ENCODE measurements around the gene FABP1. TPM values are rescaled to one million over a fixed set of nuclear protein-coding genes. Genes with fewer than 3 reads are reported as not detected.

Gene FABP1
- total and polyA plus RNA-seq, 2 of the 8 experiments (the other 6 are each of a cell fraction or from before 2014, with no cell fraction given), result 0.09 TPM; not detected in 1

DNA sequence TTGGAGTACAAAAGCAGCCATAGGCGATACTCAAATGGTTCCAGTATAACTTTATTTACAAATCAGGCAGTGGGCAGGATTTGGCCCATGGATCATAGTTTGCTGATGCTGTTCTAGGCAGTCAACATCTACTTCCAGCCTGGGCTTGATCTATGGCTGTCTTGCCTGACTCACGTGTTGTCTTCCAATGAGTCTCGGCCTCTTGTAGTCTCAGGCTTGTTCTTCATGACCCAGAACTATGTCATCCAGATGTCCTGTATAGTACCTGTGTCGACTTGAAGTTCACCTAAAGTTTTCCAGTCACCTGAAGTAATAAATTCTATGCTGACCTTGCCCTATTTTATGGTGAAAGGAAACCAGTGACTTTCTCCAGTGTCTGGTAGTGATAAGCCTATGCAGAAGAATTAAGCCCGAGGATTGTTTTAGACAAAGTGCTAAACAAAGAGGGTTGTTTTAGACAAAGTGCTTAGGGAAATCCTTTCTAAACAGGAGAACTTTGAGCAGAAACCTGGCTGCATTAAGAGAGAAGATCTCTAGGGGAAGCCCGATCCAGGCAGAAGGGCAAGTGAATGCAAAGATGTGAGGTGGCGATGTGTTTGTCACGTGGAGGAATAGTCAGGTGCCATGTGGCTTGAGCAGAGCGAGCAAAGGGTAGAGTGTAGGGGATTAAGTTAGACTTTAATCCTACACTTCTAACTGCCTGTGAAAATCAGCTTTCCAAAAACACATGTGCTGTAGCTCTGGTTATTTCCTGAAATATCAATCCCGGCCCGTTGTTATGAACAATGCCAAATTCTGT, 33.8 kb upstream of the FABP1 start:
- H3K4me2 ChIP-seq (ENCODE audit: insufficient read depth in 1 of 2, low read depth in 2 of 2, low read length in 2 of 2), result no peak overlapping the region
- H2BK12ac ChIP-seq (ENCODE audit: low read depth, low read length), result no peak overlapping the region
- H3K4ac ChIP-seq (replicated peaks; ENCODE audit: insufficient read length, low read depth, low read length), result no peak overlapping the region
- no peak overlapping the region for H3K18ac ChIP-seq (ENCODE audit: extremely low read depth, low read length)
- H2AK5ac ChIP-seq (ENCODE audit: low read depth, low read length), result no peak overlapping the region
- H3K9me3 ChIP-seq (ENCODE audit: insufficient read depth in 2 of 2, low read depth in 1 of 2, low read length in 1 of 2), result no peaks in the 10 kb centered on the region
- POLR2A ChIA-PET (ENCODE audit: partially characterized antibody), result interaction anchor here (1.9 to 2.0 kb wide), 2 partner anchors 107 to 146 kb away, joined by 6 to 9 read pairs; partner anchors contain the start of genes KRCC1 and RNU2-63P
- H4K8ac ChIP-seq (ENCODE audit: extremely low read depth, insufficient read depth, low read length), result no peak overlapping the region
- no peak overlapping the region for H3K4me3 ChIP-seq (ENCODE audit: extremely low read depth in 1 of 4, insufficient read depth in 2 of 4, low read depth in 3 of 4, low read length in 4 of 4)
- no peaks in the 10 kb centered on the region for H3K79me1 ChIP-seq (ENCODE audit: low read depth, low read length)
- CTCF ChIA-PET (ENCODE audit: partially characterized antibody), result interaction anchor here (1.0 to 7.5 kb wide), 8 partner anchors 28 to 151 kb away, joined by 3 to 134 read pairs (median 4); no protein-coding TSS in a partner anchor
- no peaks in the 10 kb centered on the region for H4K20me1 ChIP-seq (replicated peaks in 1 of 2; ENCODE audit: control insufficient read depth in 1 of 2, insufficient read depth in 2 of 2, low read length in 2 of 2)
- DNase-seq (ENCODE audit: low read depth in 1 of 2, low spot score in 2 of 2) (no peak), FAIRE-seq (no peak)
- no peak overlapping the region for H4K91ac ChIP-seq (replicated peaks; ENCODE audit: insufficient read length, low read length)
- no peaks in the 10 kb centered on the region for H3K27me3 ChIP-seq (replicated peaks in 1 of 4; ENCODE audit: control insufficient read depth in 3 of 4, extremely low read depth in 1 of 4, insufficient read depth in 3 of 4, low read length in 3 of 4)
- H2BK15ac ChIP-seq (ENCODE audit: low read length), result no peak overlapping the region
- peaks cover 0 to 6% (median 0%) of the 10 kb centered on the region in 4 experiments; a peak in 2 of 7 replicates for H3K4me1 ChIP-seq (replicated peaks in 1 of 4; ENCODE audit: control insufficient read depth in 3 of 4, insufficient read depth in 4 of 4, low read length in 3 of 4)
- H3K9ac ChIP-seq (replicated peaks in 1 of 4; ENCODE audit: extremely low read depth in 1 of 4, low read depth in 3 of 4, low read length in 3 of 4), result no peak overlapping the region
- H2AFZ ChIP-seq (ENCODE audit: low read length), result no peak overlapping the region
- H2BK5ac ChIP-seq (ENCODE audit: low read depth, low read length), result no peak overlapping the region
- no peak overlapping the region for H4K5ac ChIP-seq (ENCODE audit: insufficient read length, low read depth, low read length)
- no peak overlapping the region for H3K56ac ChIP-seq (replicated peaks; ENCODE audit: insufficient read length, low read depth, low read length)
- no peaks in the 10 kb centered on the region for H3K36me3 ChIP-seq (ENCODE audit: control insufficient read depth in 2 of 4, insufficient read depth in 4 of 4, low read length in 3 of 4)
- WGBS, 2 experiments (ENCODE audit: extremely low coverage in 1 of 2, insufficient coverage in 1 of 2, insufficient read length in 1 of 2, insufficient replicate concordance in 2 of 2, low coverage in 1 of 2, low lambda C conversion rate in 2 of 2, missing lambda C conversion rate in 1 of 2), result 90% methylated on average over 11 of the region's 11 CpGs; no CpG with 5 or more reads in 1 of the 2 experiments
- H3K23ac ChIP-seq (ENCODE audit: insufficient read length), result no peak overlapping the region
- no peaks in the 10 kb centered on the region for H3K79me2 ChIP-seq (ENCODE audit: control insufficient read depth in 1 of 2, insufficient read depth in 2 of 2, low read length in 2 of 2)
- H3K14ac ChIP-seq (ENCODE audit: insufficient read length), result no peak overlapping the region
- no peak overlapping the region for H2BK20ac ChIP-seq (ENCODE audit: low read length)
- H2BK120ac ChIP-seq (replicated peaks; ENCODE audit: low read depth, low read length), result no peak overlapping the region
- no peak overlapping the region for H3K27ac ChIP-seq (ENCODE audit: low read depth, low read length)
- no peaks in the 10 kb centered on the region; the same call in 1 of the 2 replicates for H3K23me2 ChIP-seq (ENCODE audit: low read depth, low read length)
- TF ChIP-seq CTBP2 (IDR thresholded peaks at IDR 0.05; ENCODE audit: borderline replicate concordance, insufficient read depth, insufficient read length, low read length) (no peak), BACH1 (IDR thresholded peaks at IDR 0.05; ENCODE audit: low read length) (no peak)

Data from H1 (cell line).